ENCODE data around the gene NFATC3. TPM values are rescaled to one million over a fixed set of nuclear protein-coding genes. Genes with fewer than 3 reads are reported as not detected.

The NFATC3 gene
- total and polyA plus RNA-seq, 7 donors, result 4.8 to 52.2 (median 42.8) TPM

DNA sequence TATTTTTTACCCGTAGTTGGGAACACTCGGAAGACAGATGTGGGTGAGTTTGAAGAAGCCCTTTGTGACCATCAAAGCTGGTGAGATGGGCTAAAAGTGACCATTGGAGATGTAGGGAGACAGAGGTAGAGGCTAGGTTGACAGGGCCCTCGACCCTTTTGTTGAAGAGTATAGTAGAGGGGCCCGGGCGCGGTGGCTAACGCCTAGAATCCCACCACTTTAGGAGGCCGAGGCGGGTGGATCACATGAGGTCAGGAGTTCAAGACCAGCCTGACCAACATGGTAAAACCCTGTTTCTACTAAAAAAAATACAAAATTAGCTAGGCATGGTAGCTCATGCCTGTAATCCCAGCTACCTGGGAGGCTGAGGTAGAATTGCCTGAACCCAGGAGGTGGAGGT is 16.2 kb upstream of the NFATC3 start:
- Histone ChIP-seq H3K36me3 (peaks cover 0 to 44% (median 0%) of the 10 kb centered on the region in 4 donors), H3K27me3 (no peaks in the 10 kb centered on the region), H3K9me3 (no peaks in the 10 kb centered on the region), H3K4me3 (no peak overlapping the region), H3K4me1 (peaks cover 0 to 48% (median 18%) of the 10 kb centered on the region in 4 donors), H3K27ac (no peak overlapping the region)
- intact Hi-C loops (cut with DNase I), result no loop called here
- TF ChIP-seq, protein P1, sequence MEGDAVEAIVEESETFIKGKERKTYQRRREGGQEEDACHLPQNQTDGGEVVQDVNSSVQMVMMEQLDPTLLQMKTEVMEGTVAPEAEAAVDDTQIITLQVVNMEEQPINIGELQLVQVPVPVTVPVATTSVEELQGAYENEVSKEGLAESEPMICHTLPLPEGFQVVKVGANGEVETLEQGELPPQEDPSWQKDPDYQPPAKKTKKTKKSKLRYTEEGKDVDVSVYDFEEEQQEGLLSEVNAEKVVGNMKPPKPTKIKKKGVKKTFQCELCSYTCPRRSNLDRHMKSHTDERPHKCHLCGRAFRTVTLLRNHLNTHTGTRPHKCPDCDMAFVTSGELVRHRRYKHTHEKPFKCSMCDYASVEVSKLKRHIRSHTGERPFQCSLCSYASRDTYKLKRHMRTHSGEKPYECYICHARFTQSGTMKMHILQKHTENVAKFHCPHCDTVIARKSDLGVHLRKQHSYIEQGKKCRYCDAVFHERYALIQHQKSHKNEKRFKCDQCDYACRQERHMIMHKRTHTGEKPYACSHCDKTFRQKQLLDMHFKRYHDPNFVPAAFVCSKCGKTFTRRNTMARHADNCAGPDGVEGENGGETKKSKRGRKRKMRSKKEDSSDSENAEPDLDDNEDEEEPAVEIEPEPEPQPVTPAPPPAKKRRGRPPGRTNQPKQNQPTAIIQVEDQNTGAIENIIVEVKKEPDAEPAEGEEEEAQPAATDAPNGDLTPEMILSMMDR (IDR thresholded peaks at IDR 0.05), result no peak
- no peak for TF ChIP-seq POLR2AphosphoS5 (IDR thresholded peaks at IDR 0.05)
- TF ChIP-seq POLR2A (IDR thresholded peaks at IDR 0.05), result no peak
- no peak for TF ChIP-seq EP300 (IDR thresholded peaks at IDR 0.05)
- 94 to 95% methylated on average over 9 of the region's 9 CpGs for WGBS, 2 donors
- DNase-seq, result no peak

DNA sequence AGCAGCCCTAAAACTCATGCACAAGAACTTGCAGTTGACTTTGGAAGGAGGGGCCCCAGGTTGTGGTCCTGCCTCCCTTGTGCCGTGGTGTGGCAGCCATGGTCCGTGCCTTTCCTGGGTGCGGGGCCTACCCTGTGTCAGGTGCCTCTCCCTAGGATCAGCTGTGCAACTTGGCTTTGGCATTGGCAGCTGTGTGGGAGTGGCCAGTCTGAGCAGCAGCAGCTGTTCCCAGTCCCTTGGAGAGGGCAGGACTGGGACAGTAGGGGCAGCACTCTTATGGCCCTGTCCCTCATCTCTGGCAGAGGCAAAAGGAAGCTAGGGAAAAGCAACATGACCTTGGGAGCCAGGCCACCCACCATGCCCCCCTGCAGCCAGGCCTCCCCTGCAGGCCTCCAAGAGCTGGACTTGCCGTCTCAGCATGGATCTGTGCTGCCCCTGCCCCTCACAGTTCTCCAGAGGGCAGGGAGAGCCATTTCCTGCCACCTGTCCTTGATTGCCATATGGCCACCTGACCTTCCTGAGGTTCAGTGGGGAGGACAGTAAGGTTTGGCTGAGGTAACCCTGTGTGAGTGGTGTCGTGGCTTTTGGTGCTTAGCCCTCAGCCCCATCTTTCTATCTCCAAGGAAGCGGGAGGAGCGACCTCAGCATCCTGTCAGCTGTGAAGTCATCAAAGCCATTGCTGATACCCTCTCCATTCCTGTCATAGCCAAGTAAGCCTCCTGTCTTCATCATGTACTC is 15.5 kb upstream of the NFATC3 start:
- no peaks in the 10 kb centered on the region for H3K27me3 ChIP-seq
- H3K4me1 ChIP-seq, result peaks cover 0 to 40% (median 15%) of the 10 kb centered on the region in 4 donors
- WGBS, 2 donors, result 57 to 77% methylated on average over 7 of the region's 7 CpGs
- no peak for DNase-seq
- no peak overlapping the region for H3K4me3 ChIP-seq
- TF ChIP-seq, protein P1 (IDR thresholded peaks at IDR 0.05), result no peak
- TF ChIP-seq POLR2A (IDR thresholded peaks at IDR 0.05) (no peak), EP300 (IDR thresholded peaks at IDR 0.05) (no peak), POLR2AphosphoS5 (IDR thresholded peaks at IDR 0.05) (no peak)
- no peak overlapping the region for H3K27ac ChIP-seq
- H3K36me3 ChIP-seq, result peaks cover 0 to 51% (median 2%) of the 10 kb centered on the region in 4 donors
- H3K9me3 ChIP-seq, result no peaks in the 10 kb centered on the region
- intact Hi-C loops (cut with DNase I), result no loop called here

DNA sequence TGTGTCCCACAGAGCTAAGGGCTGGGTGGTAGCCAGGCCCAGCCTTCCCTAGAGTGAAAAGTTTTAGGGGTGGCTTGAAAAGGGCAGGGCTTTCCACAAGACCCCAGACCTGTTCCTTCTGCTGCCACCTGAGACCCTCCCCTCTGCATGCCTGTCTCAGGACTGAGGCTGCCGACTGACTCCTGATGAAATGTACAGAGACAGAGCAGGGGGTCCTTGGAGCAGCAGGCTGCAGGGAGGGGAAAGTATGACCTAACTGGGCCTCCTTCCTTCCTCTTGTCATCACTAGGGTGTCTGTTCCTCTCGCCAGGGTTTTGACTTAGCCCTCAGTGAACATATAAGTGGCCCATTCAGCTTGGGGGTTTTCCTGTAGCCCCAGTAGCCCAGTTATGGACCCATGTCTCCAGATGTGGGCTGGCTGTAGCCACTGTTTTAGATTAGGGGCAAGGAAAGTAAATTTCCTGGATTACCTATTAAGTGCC is 14.9 kb upstream of the NFATC3 start:
- no peak for DNase-seq
- no peak overlapping the region for H3K4me3 ChIP-seq
- WGBS, 2 donors, result 63 to 89% methylated on average over 2 of the region's 2 CpGs
- TF ChIP-seq POLR2AphosphoS5 (IDR thresholded peaks at IDR 0.05) (no peak), POLR2A (IDR thresholded peaks at IDR 0.05) (no peak), EP300 (IDR thresholded peaks at IDR 0.05) (no peak)
- TF ChIP-seq, protein P1 (IDR thresholded peaks at IDR 0.05), result no peak
- intact Hi-C loops (cut with DNase I), result no loop called here
- H3K4me1 ChIP-seq, result peaks cover 0 to 34% (median 12%) of the 10 kb centered on the region in 4 donors
- no peaks in the 10 kb centered on the region for H3K9me3 ChIP-seq
- H3K36me3 ChIP-seq, result peaks cover 0 to 56% (median 6%) of the 10 kb centered on the region in 4 donors
- H3K27me3 ChIP-seq, result no peaks in the 10 kb centered on the region
- H3K27ac ChIP-seq, result no peak overlapping the region

DNA sequence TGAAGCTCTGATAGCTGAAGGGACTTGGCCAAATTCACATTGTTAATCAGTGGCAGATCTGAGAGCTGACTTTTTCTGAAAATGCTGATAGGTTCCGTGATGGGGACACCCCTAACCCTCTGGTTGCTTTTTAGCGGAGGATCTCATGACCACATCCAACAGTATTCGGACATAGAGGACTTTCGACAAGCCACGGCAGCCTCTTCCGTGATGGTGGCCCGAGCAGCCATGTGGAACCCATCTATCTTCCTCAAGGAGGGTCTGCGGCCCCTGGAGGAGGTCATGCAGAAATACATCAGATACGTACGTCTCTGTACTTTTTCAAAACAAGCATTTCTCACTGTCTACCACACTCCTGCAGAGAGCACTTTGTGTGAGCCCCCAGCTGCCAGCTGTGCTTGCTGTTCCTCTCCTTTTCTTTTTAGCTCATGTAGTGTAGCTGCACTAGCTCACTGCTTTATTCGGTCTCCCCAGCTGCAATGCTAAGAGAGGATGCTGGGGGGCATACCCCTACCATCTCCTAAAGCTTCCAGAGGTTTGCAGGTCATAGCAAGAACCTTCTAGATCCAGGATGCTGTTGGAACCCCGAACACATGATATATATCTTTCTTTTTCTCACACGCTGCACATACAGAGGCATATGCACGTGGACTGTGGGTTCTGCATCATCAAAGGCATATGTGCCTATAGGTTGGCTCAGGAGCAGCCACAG is 14.2 kb upstream of the NFATC3 start:
- no peak overlapping the region for H3K4me3 ChIP-seq
- intact Hi-C loops (cut with DNase I), result no loop called here
- H3K36me3 ChIP-seq, result peaks cover 0 to 60% (median 8%) of the 10 kb centered on the region in 4 donors
- H3K4me1 ChIP-seq, result peaks cover 0 to 30% (median 11%) of the 10 kb centered on the region in 4 donors
- TF ChIP-seq POLR2AphosphoS5 (IDR thresholded peaks at IDR 0.05) (no peak), POLR2A (IDR thresholded peaks at IDR 0.05) (no peak), EP300 (IDR thresholded peaks at IDR 0.05) (no peak)
- TF ChIP-seq, protein P1 (IDR thresholded peaks at IDR 0.05), result no peak
- no peak for DNase-seq
- 71 to 88% methylated on average over 14 of the region's 14 CpGs for WGBS, 2 donors
- no peaks in the 10 kb centered on the region for H3K27me3 ChIP-seq
- H3K27ac ChIP-seq, result no peak overlapping the region
- no peaks in the 10 kb centered on the region for H3K9me3 ChIP-seq

All from sigmoid colon (tissue), 7 donors.